ENCODE data around the gene STK17A.
"Not testable (repeated sequence)": the region's sequence is repeated elsewhere in the genome, so short reads cannot be mapped to it uniquely, and the experiment has no call there.

STK17A gene

DNA sequence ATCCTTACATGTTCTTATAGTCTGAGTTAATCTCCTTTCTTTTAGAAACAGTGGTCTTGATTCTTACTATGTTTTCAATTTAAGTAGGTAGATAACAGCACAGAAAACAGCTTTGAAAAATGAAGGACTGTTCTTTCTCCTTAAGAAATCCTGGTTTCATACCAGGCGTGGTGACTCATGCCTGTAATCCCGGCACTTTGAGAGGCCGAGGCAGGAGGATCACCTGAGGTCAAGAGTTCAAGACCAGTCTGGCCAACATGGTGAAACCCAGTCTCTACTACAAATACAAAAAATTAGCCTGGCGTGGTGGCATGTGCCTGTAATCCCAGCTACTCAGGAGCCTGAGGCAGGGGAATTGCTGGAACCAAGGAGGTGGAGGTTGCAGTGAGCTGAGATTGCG lies 13.5 kb downstream of the STK17A start:
- DNase-seq (ENCODE audit: low spot score) = not testable (repeated sequence)

DNA sequence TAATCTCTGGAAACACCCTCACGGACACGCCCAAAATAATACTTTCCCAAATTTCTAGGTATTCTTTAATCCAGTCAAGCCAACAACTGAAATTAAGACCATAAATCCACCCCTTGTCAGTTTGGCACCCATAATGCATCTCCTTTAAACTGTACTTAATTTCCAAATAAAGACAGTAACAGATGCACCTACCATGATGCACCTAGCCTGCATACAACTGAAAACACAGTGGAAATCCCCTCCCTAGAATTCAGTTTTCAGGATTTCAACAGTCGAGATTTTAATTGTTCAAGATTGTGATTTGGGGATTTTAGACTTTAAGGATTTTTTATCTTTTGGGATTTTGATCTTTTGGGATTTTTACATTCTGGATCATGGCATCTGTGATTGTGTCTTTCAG lies 17.1 kb downstream of the STK17A start:
- no peak for DNase-seq (ENCODE audit: low spot score)

DNA sequence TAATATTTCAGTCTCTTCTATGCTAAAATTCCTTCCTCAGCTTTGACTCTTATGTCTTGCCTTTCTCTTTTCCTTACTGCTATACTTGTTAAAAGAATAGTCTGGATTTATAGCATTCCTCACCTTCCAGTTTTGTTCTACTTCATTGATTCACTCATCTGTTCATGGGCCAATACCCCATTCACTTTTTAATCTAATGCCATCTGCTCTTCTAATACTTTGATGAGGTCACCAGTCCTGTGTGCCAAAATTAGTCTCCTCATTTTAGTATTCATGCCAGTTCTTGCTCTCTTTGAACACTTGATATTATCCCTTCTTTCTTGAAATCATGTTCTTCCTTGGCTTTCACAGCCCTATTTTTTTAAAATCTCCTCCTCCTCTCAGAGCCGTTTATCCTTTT lies 19.3 kb downstream of the STK17A start:
- peak; percentile 13 for DNase-seq (ENCODE audit: low spot score)

DNA sequence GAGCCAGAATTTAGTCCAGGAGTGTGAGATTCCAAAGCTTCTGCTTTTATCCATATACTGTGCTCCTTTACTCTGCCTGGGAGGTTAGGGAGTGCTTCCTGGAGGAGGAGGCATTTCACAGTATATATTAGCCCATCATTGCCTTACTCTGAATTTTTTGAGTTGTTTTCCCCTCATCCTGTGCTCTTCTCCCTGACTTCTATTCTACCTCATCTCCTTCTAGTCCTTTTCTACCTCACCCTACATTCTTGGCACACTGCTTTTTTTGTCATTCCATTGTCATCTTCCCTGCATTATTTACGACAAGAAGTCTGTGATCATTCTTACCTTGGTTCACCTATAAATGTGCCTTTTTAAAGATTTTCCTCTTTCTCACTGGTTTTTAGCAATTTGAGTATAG lies 21.3 kb downstream of the STK17A start:
- DNase-seq (ENCODE audit: low spot score) = no peak

DNA sequence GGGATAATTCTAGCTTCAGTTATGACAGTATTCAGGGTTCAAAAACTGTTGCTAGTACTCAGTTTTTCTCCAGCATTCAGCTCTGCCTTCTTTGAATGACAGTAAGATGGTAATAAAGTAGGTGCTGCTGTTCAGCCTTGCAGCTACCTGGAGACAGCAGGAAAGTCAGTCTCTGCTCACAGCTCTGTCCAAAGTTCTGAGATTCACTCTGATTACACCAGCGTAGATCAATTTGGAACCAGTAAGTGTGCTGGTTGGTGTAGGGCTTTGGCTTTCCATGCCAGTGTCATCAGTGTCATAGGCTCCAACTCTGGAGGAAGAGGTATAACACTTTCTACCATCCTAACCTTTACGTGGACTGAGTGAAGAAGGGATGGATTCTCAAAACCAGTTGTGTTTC lies 26.2 kb downstream of the STK17A start:
- DNase-seq (ENCODE audit: low spot score) = no peak

DNA sequence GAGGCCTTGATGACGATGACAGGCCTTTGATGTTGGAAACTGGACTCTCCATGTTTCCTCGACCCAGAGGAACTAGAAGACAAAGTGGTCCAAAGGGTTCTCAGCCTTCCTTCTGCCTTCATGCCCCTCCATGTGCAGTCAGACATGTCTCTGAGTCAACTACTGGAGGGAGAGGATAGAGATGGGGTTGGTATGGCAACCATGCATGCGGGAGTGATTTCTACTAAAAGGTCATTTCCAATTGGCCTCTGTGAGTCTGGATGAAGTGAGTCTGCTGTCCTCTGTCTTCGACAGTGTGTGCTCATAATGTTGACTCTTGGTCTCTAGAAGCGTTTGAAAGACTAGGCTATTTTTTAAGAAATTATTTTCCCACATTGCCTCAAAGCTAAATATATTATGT lies 29.2 kb downstream of the STK17A start:
- no peak for DNase-seq (ENCODE audit: low spot score)

DNA sequence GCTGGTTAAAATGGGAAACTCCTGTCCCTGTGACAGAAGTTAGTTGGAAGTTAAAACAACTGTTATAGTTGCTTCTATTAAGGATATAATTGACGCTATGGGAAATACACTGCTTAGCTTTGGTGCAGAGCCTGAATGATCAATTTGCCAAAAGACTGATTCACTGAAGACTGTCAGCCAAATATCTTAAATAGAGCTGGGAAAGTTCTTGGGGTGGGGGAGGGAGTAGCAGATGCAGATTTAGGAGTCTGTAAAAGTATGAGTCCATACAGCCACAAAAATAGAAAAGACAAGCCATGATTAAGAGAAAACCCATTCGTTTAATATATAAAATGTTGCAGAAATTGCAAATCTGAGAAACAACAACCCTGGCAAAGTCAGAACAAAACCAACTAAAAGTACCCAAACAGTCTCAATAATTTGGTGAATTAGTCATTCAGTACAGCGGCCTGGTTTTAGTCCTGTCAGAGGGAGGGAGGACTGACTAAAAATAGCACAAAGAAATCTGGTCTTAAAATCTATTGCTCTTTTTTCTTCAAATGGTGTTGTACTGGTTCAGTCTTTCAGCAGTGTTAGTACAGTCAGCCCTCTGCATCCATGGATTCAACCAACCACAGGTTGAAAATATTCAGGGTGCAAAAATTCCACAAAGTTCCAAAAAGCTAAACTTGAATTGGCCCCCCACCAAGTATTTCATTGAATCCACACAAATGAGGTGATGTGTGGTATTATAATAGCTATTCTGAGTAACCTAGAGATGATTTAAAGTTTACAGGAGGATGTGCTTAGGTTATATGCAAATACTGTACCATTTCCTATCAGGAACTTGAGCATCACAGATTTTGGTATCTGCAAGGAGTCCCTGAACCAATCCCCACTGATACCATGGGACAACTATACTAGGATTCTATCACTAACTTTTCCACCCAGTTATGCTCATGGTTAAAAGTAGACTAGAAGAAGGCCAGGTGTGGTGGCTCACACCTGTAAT lies 30.0 kb downstream of the STK17A start:
- DNase-seq (ENCODE audit: low spot score) = peak; percentile 36

DNA sequence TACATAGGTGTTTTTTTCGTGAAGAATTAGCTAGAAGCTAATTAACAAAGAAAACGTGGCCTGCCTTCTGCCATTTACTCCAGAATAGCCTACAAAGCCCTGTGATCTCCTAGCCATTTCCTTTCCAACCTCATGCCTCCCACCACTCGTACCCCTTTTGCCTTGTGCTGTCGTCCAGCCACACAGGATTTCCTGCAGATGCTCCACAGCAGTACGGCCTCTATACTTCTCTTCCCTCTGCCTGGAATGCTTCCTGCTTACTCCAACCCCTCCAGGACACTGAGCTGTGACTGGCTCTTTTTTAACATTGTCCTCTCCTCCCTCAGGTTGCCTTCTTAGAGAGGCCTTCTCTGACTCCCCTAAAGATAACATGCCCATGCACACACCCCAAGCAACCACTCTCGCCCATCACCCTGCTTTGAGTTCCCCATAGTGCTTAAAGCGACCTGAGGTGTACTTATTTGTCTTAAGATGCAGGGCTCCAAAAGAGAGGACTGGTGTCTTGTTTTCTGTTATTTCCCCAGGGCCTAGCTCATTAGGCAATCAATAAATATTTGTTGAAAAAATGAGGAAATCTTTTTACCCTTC lies 32.7 kb downstream of the STK17A start:
- DNase-seq (ENCODE audit: low spot score) = no peak

DNA sequence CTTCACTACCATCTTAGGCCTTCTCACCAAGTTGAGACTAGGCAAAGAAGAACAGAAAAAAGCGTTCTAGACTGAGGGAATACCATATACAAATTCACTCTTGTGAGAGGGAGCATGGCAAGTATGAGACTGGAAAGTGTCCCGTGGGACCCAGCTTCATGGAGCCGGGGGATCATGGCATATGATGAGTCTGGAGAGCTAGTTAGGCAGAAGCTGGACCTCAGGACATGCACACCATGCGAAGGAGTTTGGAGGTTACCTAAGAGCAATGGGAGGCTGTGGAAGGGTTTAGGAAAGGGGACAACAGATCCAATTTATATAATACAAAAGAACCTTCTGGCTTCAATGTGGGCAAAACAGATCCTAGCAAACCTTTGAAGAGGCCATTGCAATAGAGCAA lies 34.1 kb downstream of the STK17A start:
- DNase-seq (ENCODE audit: low spot score) = no peak

DNA sequence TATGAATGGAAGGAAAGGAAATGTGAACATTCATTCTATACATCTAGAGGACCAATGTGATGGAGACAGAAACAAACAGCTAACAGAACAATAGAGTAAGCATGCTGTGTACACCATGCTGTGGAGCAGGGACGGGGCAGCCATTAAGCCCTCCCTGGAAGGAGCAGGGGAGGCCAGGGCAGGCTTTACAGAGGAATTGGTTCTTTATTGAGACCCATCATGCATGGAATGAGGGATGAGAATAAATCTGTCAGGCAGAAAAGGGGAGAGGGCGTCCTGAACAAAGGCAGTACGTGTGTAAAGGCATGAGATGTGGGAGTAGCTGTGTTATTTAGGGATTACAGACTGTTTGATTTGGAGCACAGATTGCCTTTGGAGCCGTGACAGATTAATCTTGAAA lies 35.2 kb downstream of the STK17A start:
- no peak for DNase-seq (ENCODE audit: low spot score)

DNA sequence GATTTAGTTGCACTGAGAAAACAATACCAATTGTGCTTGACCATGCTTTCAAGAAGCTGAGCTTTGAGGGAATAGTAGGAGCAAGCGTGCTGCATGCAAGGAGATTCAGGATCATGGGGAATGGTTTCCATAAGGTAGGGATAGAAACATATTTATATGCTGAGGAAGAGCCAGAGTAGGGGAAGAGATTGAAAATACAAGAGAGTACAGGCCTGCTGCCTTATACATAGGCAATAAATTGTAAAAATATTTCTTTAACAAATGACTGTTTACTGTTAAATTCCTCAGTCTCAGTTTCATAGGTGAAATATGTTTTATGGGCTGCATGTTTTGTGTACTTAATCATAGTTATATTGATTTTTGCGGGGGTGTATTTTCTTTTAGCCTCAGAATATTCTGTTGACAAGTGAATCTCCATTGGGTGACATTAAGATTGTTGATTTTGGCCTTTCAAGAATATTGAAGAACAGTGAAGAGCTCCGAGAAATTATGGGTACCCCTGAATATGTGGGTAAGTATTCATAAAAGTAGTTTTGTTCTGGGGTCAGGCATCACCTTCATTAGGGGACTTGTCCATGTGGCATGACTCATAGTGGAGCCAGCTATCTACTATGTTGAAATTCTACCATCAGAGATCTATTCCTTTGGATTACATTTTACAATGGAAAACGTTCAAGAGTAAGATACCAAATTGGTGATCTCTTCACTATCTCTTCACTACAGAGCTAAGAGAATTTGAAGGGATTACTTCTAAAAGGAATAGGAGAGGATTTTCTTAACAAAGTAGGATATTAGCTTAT lies 36.5 kb downstream of the STK17A start:
- no peak for DNase-seq (ENCODE audit: low spot score)

DNA sequence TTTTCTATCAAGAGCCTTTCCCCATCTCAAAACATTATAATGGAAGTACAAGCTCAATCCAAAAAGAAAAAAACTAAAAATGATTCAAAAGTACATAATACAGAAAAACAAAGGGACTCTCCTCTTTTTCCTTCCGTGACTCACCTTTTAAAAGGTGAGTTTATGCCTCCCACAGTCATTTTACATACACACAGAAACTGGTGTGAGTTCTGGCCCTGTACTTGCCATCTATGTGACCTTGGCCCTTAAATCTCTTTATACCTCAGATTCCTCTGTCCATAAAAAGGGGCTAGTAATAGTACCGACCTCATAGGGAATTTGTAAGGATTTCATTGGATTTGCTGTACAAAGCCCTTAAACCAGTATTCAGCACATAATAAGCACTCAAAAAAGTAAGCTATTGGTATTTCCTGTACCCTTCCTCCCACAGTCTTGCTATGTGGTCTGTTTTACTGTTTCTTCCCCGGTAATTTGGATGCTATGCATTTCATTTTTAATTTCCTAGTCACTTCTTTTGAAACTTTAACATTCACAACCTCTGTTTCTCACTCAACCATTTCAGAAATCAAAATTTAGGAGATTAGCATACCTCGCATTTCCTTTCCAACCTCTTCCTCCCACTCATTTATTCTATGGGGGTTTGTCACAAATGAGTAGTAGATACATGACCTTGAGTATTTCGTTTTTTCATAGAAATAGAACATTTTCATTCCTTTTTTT lies 39.0 kb downstream of the STK17A start:
- no peak for DNase-seq (ENCODE audit: low spot score)

DNA sequence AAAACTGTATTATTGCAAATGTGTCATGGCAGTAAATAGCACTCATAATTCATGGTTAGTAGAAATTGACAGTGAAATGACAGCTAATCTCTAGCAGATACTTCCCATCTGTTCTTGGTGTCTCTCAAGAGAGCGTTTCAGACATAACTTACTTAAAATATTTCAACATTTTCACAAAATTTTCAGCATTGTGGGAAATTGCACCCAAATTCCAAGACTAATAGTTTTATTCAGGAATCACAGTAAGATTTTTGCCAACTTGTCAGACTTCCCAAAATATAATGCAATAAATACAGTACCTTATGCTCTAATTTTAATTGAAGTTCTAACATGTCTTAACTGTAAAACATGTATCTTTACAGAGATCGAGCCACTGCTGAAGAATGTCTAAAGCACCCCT lies 41.2 kb downstream of the STK17A start:
- no peak for DNase-seq (ENCODE audit: low spot score)

DNA sequence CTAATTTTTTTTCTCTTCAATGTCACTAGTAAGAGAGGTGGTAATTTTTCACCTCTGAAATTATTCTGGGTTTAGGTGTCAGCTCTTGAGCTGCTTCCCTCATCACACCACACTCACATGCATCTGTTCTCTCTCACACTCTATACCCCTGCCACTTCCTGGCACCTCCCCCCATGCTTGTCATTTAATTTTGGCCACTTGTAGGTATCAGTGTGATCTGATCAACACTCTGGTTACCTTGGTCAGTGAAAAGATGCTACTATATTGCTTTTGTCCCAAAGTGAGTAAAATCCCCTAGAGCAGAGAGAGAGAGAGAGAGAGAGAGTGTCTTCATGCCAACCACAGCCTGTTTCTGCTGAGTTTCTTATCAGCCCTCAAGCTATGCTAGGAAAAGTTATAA lies 42.5 kb downstream of the STK17A start:
- no peak for DNase-seq (ENCODE audit: low spot score)

DNA sequence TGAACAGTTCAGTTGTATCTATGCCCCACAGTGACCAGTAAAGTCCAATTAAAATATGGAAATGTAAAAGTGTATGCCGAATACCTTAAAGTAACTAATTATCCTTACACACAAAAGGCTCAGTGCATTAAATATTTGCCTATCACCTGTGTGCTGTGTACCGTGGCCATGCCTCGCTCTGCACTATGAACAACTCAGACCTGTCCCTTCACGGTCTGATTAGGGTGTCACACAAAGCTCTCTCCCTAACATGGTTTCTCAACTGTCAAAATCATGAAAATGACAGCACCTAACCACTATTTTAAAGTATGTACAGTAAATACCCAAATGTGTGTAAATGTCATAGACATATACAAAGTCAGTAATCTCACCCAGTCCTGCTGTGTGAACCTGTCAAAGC lies 43.1 kb downstream of the STK17A start:
- DNase-seq (ENCODE audit: low spot score) = no peak

DNA sequence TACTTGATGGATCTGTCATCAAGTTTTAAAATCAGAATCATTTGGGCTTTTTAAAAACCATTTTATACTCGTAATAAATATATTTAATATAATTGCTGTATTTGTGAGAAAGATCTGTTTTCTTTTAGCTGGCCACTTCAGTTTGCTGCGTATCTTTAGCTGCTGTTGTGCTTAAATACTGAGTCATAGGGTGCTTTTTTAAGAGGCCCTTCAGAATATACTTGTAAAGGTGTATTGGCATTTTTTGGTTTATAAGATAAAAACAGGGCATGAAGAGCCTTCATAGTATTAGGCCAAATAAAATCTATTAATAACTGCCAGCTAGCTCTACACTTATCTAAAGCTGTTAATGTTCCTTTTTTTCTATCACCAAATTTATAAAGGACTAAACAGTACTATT lies 43.8 kb downstream of the STK17A start:
- no peak for DNase-seq (ENCODE audit: low spot score)

DNA sequence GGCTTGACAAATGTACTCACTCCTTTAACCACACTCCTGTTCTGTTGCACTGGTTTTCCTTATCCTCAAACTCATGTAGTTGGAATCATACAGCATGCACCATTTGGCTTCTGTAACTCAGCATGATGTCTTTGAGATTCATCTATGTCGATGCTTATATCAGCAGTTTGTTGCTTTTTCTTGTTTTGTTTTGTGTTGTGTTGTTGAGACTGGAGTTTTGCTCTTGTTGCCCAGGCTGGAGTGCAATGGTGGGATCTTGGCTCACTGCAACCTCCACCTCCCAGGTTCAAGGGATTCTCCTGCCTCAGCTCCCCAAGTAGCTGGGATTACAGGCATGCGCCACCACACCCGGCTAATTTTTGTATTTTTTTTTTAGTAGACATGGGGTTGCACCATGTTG lies 44.9 kb downstream of the STK17A start:
- not testable (repeated sequence) for DNase-seq (ENCODE audit: low spot score)

DNA sequence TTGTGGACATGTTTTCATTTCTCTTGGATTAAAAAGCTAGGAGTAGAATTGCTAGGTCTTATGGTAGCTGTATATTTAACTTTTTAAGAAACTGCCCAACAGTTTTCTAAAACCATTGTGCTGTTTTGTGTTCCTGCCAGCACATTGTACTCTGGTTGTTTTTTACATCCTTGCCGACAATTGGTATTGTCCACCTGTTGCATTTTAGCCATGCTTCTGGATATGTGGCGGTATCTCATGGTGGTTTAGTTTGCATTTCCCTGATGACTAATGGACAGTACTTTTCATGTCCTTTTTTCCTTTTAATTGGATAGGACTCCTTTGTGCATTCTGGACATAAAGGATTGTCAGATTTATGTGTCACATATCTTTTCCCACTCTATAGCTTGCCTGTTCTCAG lies 45.5 kb downstream of the STK17A start:
- DNase-seq (ENCODE audit: low spot score) = no peak

DNA sequence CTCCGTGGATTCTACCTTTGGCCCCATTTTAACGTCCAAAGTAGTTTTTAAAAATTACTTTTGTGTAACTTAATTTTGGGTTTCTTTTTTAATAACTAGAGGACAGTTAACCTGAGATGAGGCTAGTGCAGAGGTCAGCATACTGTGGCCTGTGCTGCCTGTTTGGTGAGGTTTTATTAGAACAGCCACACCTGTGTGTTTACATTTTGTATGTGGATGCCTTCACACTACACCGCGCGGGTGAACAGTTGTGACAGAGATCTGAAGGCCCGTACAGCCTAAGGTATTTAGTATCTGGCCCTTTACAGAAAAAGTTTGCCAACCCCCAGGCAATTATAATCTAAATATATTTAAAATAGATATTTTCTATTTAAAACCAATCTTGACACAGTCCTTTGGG lies 46.9 kb downstream of the STK17A start:
- no peak for DNase-seq (ENCODE audit: low spot score)

DNA sequence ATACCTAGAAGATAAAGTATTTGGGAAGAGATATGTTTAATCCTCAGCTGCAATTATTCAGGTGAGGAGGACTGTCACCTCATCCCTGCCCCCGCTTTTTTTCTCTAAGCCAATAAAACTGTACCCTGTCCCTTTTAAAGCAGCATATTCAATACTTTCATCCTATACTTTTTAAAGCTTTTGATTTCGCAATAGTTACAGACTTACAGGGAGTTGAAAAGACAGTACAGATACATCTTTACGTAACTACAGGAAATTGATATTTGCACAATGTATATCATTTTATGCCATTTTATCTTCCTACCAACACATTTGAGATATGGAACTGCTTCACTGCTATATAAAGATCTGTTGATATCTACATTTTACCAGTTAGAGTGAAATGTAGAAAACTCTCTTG lies 47.6 kb downstream of the STK17A start:
- DNase-seq (ENCODE audit: low spot score) = no peak

DNA sequence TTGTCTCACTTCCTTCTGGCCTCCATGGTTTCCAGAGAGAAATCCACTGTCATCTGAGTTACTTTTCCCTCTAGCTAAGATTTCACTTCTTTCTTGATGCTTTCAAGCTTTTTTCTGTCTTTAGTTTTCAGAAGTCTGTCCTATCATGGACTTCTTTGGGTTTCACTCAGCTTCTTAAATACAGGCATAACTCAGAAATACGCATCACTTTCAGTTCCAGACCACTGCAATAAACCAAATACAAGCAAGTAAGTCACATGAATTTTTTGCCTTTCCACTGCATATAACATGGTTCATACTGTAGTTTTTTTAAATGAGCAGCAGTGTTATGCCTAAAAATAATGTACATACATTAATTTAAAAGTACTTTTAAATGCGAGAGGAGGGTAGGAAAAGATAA lies 48.7 kb downstream of the STK17A start:
- DNase-seq (ENCODE audit: low spot score) = no peak

DNA sequence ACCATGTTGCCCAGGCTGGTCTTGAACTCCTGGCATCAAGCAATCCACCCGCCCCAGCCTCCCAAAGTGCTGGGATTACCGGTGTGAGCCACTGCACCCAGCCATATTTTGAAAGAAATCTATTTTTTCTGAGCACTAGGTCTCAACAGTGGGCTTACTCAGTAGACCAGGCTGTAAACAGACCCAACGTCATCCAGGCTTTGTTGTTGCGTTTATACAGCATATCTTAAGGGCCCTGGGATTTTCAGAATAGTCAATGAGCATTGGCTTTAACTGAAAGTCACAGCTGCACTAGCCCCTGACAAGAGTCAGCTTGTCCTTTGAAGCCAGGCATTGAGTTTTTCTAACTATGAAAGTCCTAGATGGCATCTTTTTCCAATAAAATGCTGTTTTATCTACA lies 49.8 kb downstream of the STK17A start:
- no peak for DNase-seq (ENCODE audit: low spot score)

All from Ammon's horn (tissue), 1 donor.